A673 (cell line): ENCODE measurements around the gene STIMATE. TPM values are rescaled to one million over a fixed set of nuclear protein-coding genes. Genes with fewer than 3 reads are reported as not detected.

Experiments
- BruUV-seq: library from RNA; stranded (reverse); fragments of 400-500 nt; replicated peaks from 2 replicates; lab custom pipeline; 2021; lab: Mats Ljungman, UMichigan
- CTCF ChIA-PET: fragments of 300-600 bp; sonication (Branson Sonifier 250); formaldehyde crosslinking; loops from one replicate; lab custom pipeline; 2022; ENCODE audit warnings: antibody characterized with exemption; lab: Charles Lee
- POLR2A ChIA-PET: fragments of 300-600 bp; sonication (Branson Sonifier 250); formaldehyde crosslinking; loops from one replicate; lab custom pipeline; 2022; ENCODE audit warnings: antibody characterized with exemption; ENCODE audit not compliant: low non-redundant PET; lab: Charles Lee
- DNase-seq: peaks from one replicate; pipeline ENCODE4 v3.0.0-alpha.2; 2015; ENCODE audit warnings: low spot score
- H3K27ac ChIP-seq: fragments of 200-600 bp; sonication (generic); 2 replicates; pipeline ENCODE4 v1.5.1; 2016; ENCODE audit warnings: mixed run types, low read depth, mild to moderate bottlenecking, mixed read lengths, antibody characterized with exemption, low read length; ENCODE audit not compliant: poor library complexity, severe bottlenecking
- H3K27me3 ChIP-seq: fragments of 200-600 bp; sonication (generic); replicated peaks from 2 replicates; pipeline ENCODE4 v1.6.1; 2017; ENCODE audit warnings: mixed run types, low read depth, mild to moderate bottlenecking, mixed read lengths, antibody characterized with exemption, low read length; ENCODE audit not compliant: insufficient read depth, poor library complexity
- H3K36me3 ChIP-seq: fragments of 200-600 bp; sonication (generic); 2 replicates; pipeline ENCODE4 v1.6.1; 2016; ENCODE audit warnings: mixed run types, mild to moderate bottlenecking, mixed read lengths, antibody characterized with exemption, low read length; ENCODE audit not compliant: insufficient read depth, poor library complexity, severe bottlenecking
- H3K4me1 ChIP-seq: fragments of 200-600 bp; sonication (generic); 2 replicates; pipeline ENCODE4 v1.6.1; 2017; ENCODE audit warnings: mixed run types, mild to moderate bottlenecking, mixed read lengths, antibody characterized with exemption, low read length; ENCODE audit not compliant: insufficient read depth, poor library complexity, severe bottlenecking
- H3K4me3 ChIP-seq: fragments of 200-600 bp; sonication (generic); 2 replicates; pipeline ENCODE4 v1.5.1; 2016; ENCODE audit warnings: low read depth, mixed run types, mild to moderate bottlenecking, mixed read lengths, low read length; ENCODE audit not compliant: poor library complexity, severe bottlenecking
- H3K9me3 ChIP-seq: fragments of 200-600 bp; sonication (generic); 2 replicates; pipeline ENCODE4 v1.6.1; 2016; ENCODE audit warnings: mixed run types, low read depth, mild to moderate bottlenecking, mixed read lengths, antibody characterized with exemption, low read length; ENCODE audit not compliant: poor library complexity, severe bottlenecking
- CTCF ChIP-seq: fragments of 300-800, 200-600 bp; sonication (generic); conservative IDR thresholded peaks from 2 replicates; pipeline ENCODE4 v1.5.1; 2017; ENCODE audit warnings: low read depth, mild to moderate bottlenecking, antibody characterized with exemption, low read length, moderate library complexity, mixed read lengths
- EZH2 ChIP-seq: fragments of 200-600 bp; sonication (generic); IDR thresholded peaks from 2 replicates; pipeline ENCODE4 v1.6.1; 2017; ENCODE audit warnings: borderline replicate concordance, low read depth, mild to moderate bottlenecking, mixed read lengths, antibody characterized with exemption, low read length; ENCODE audit not compliant: poor library complexity, severe bottlenecking
- intact Hi-C: fragments of 100-400 bp; cut with micrococcal nuclease; formaldehyde crosslinking; loops from one replicate; pipeline ENCODE4 v1.10.0; 2022; ENCODE audit not compliant: unreplicated experiment
- total RNA-seq: library from RNA; stranded (reverse); gene quantifications from 2 replicates; pipeline ENCODE4 v1.2.3, GENCODE V29; 2021

Gene STIMATE
- total RNA-seq, 1 experiment from 2014 or later: 11.3 TPM

GRCh38 chr3:52877085-52877484 is 20.3 kb downstream of the STIMATE start:
- intact Hi-C loops: no loop called here
- Histone ChIP-seq H3K4me3 (no peak overlapping the region), H3K9me3 (no peaks in the 10 kb centered on the region), H3K36me3 (no peaks in the 10 kb centered on the region), H3K27me3 (no peaks in the 10 kb centered on the region), H3K27ac (no peak overlapping the region), H3K4me1 (no peaks in the 10 kb centered on the region)
- ChIA-PET POLR2A (no interaction called here), CTCF (no interaction called here)
- BruUV-seq: no TSS peak
- no peak for DNase-seq
- no peak for TF ChIP-seq CTCF
- TF ChIP-seq EZH2: no peak

- Histone ChIP-seq H3K27me3 (no peaks in the 10 kb centered on the region), H3K4me3 (no peak overlapping the region), H3K27ac (no peak overlapping the region), H3K9me3 (no peaks in the 10 kb centered on the region), H3K4me1 (no peaks in the 10 kb centered on the region), H3K36me3 (no peaks in the 10 kb centered on the region)
- POLR2A ChIA-PET: no interaction called here
- intact Hi-C loops: no loop called here
- no TSS peak for BruUV-seq
- no peak for DNase-seq
- TF ChIP-seq EZH2 (no peak), CTCF (no peak)
- CTCF ChIA-PET: no interaction called here
Observed at GRCh38 chr3:52874864-52875587, 22.3 kb downstream of the STIMATE start.

GRCh38 chr3:52874160-52874701 is 23.1 kb downstream of the STIMATE start:
- no peak for DNase-seq
- ChIA-PET CTCF (no interaction called here), POLR2A (no interaction called here)
- intact Hi-C loops: no loop called here
- H3K9me3 ChIP-seq: no peaks in the 10 kb centered on the region
- no peak overlapping the region for H3K27ac ChIP-seq
- no TSS peak for BruUV-seq
- H3K4me1 ChIP-seq: no peaks in the 10 kb centered on the region
- no peak overlapping the region for H3K4me3 ChIP-seq
- H3K27me3 ChIP-seq: no peaks in the 10 kb centered on the region
- H3K36me3 ChIP-seq: no peaks in the 10 kb centered on the region
- TF ChIP-seq CTCF: no peak
- TF ChIP-seq EZH2: no peak
